ENCODE measurements around the gene LAMA2.

LAMA2 gene

GRCh38 chr6:129331450-129332138 lies 448.7 kb downstream of the LAMA2 start:
- peak; percentile 77 for DNase-seq

GRCh38 chr6:129335792-129336191 lies 452.9 kb downstream of the LAMA2 start:
- DNase-seq: no peak

- DNase-seq: no peak
Observed at GRCh38 chr6:129338683-129339082, 455.7 kb downstream of the LAMA2 start.

GRCh38 chr6:129340983-129341382 lies 458.0 kb downstream of the LAMA2 start:
- peak; percentile 83 for DNase-seq

GRCh38 chr6:129342243-129342642 lies 459.3 kb downstream of the LAMA2 start:
- DNase-seq: peak; percentile 50

GRCh38 chr6:129342796-129343195 lies 459.9 kb downstream of the LAMA2 start:
- no peak for DNase-seq

- no peak for DNase-seq
Observed at GRCh38 chr6:129344379-129344778, 461.4 kb downstream of the LAMA2 start.

- peak; percentile 83 for DNase-seq
Observed at GRCh38 chr6:129345890-129346289, 463.0 kb downstream of the LAMA2 start.

- no peak for DNase-seq
Observed at GRCh38 chr6:129346964-129347363, 464.0 kb downstream of the LAMA2 start.

GRCh38 chr6:129350278-129350677 lies 467.3 kb downstream of the LAMA2 start:
- no peak for DNase-seq

- DNase-seq: no peak
Observed at GRCh38 chr6:129351807-129352206, 468.9 kb downstream of the LAMA2 start.

GRCh38 chr6:129353067-129353466 lies 470.1 kb downstream of the LAMA2 start:
- no peak for DNase-seq

GRCh38 chr6:129356129-129356528 lies 473.2 kb downstream of the LAMA2 start:
- no peak for DNase-seq

GRCh38 chr6:129359811-129360681 lies 477.1 kb downstream of the LAMA2 start:
- no peak for DNase-seq

- no peak for DNase-seq
Observed at GRCh38 chr6:129360682-129360955, 477.7 kb downstream of the LAMA2 start.

GRCh38 chr6:129364037-129364436 lies 481.1 kb downstream of the LAMA2 start:
- no peak for DNase-seq

- no peak for DNase-seq
Observed at GRCh38 chr6:129364767-129365166, 481.8 kb downstream of the LAMA2 start.

GRCh38 chr6:129368076-129368475 lies 485.1 kb downstream of the LAMA2 start:
- no peak for DNase-seq

- no peak for DNase-seq
Observed at GRCh38 chr6:129368970-129369369, 486.0 kb downstream of the LAMA2 start.

- DNase-seq: no peak
Observed at GRCh38 chr6:129369737-129370136, 486.8 kb downstream of the LAMA2 start.

GRCh38 chr6:129370268-129370916 lies 487.5 kb downstream of the LAMA2 start:
- DNase-seq: peak; percentile 47

- no peak for DNase-seq
Observed at GRCh38 chr6:129381885-129382284, 498.9 kb downstream of the LAMA2 start.

- DNase-seq: no peak
Observed at GRCh38 chr6:129382916-129383315, 500.0 kb downstream of the LAMA2 start.

- DNase-seq: no peak
Observed at GRCh38 chr6:129385117-129385516, 502.2 kb downstream of the LAMA2 start.

Measured in fibroblast of skin of right biceps (primary cell).